ENCODE data around the gene WDR4.

WDR4 gene

DNA sequence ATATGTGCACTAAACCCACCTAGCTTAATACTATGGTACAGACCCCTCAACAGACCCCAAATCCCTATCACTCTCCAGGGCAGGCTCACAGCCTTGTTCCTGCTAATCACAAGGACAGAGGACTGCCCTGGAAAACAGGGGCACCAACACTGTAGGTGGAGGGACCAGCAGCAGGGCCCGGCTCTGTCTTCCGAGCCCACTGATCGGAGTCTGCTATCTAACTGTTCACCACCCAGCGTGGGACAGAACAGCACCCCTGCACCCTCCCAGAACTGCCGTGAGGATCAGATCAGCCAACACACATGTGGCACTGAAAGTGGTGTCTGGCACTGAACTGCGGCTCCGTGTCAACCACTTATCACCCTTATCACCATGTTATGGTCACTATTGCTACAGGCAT is 6.2 kb downstream of the WDR4 start:
- no peak for DNase-seq

DNA sequence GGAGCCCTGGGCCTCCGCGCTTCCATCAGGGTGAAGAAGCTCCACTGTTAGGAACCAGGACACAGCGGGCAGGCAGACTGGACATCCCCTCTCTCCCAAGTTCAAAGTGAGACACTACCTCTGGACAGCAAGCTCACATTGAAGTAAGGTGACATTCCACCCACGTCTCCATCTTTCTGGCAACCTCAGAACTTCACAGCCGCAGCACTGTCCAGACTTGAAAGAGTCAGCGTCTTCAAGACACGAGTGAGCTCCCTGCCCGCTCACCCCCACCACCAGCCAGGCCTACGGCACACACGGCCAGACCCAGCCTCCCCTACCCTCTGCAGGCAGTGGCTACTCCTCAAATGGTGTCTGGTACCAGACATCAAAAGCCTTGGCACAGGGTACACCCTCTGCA is 11.1 kb downstream of the WDR4 start:
- no peak for DNase-seq

DNA sequence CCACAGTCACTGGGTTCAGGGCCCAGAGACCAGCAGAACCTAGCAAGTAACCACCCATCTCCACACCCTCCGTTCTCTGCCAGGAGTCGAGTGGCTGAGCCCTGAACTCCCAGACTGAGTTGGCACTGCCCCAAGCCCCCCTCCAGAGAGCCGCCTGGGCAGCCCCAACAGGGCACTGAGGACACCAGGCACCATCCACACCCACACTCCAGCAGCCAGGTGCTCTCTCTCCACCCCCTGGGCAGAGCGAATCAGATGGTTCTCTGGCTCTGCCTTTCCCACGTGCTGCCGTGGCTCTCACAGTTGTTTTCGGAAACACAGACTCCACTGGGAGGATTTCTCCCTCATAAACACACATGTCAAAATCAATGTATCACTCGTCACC is 13.6 kb downstream of the WDR4 start:
- DNase-seq, result no peak

DNA sequence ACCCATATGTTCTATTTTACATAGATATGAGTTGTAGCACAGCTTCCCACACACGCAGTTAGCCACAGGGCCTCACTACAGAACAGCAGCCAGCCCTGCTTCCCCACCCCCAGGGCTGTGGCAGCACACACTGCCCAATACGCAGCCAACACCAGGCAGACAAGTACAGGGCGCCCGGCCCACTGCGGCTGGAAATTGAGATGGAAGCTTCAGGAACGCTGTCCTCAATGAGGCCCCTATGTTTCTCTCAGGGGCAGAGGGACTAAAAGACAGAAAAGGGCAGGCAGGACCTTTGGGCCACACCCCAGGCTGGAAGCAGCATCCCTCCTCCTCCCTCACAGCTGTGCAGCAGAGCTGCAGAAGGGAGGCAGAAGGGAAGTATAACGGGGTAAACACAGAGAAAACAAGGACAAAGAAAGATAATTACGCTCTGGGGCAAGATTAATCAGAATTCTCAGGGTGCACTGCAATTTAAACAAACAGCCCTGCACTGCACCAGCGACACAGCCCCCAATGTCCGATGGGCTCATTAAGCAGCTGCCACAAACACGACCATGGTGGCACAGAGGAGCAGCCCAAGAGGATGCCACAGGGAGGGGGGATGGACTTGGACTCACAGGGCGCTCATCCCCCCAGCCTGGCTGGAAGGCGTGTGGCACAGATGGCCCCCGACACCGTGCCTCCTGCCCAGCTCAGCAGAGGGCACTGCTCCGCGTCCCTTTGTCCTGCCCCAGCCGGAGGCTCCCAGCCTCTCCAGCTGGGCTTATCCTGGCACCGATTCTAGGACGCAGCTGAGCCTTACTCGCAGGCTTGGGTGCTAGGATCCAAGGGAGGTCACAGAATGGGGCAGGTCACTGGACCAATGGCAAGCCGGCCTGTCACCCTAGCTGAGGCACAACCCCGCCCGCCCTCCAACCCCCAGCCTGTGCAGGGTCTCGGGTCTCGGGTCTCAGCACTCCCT is 14.2 kb downstream of the WDR4 start:
- no peak for DNase-seq

DNA sequence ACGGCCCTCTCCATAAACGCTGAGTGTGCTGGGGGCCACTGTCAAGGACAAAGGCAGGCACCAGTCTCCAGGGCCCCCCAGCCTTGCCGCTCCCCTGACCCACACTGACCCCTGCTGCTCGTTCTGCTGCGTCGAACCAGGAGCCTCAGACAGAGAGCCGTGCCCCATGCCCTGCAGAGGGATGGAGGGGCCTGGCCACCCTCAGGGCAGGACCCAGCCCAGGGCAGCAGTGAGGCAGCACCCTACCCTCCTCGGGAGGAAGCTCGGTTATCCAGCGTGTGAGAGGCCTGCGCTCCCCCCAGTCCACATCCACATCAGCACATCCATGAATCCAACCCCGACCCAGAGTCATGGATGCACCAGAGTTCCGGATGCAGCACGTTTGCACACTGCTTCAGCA is 15.1 kb downstream of the WDR4 start:
- no peak for DNase-seq

DNA sequence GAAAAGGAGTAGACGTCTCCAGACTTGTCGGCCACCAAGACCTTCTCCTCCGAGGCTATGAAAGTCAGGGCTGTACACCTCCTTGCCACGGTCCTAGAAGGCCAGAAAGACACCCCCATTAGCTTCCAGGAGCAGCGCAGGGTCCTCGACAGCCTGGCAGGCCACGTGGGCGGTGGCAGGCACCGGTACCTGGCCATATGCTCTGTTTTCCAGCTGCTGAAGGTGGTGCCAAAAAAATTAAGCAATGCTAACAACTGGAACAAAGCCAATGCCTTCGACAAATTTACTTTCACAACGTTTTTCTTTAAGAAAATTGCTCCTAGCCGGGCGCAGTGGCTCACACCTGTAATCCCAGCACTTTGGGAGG is 15.9 kb downstream of the WDR4 start:
- no peak for DNase-seq

DNA sequence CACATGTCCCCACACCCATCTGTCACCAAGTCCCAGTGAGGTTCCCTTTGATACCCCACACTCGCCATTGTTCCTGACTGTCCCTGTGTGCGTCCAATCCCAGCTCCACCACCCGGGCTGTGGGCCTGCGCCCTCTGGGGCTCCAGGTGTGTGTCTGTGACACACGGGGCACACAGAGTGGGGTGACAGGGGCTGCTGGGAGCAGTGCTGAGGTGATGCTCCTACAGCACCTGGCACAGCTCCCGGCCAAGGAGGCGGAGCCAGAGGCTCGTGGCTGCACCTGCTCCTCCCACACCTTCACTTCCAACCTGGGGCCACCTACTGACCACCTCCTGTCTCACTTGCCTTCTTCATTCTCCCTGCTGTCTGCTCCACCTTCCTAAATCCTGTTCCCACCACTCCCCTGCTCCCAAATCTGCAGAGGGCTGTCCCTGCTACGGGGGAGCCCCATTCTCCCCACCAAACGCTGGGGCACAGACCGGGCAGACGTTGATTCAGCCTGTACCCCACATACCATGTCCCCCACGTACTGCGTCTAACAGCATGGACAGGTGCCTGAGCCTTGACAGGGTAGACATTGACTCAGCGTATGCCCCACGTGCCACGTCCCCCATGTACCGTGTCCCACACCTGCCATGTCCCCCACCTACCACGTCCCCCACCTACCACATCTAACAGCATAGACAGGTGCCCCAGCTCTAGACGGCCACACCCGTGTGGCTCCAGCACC is 16.4 kb downstream of the WDR4 start:
- no peak for DNase-seq

DNA sequence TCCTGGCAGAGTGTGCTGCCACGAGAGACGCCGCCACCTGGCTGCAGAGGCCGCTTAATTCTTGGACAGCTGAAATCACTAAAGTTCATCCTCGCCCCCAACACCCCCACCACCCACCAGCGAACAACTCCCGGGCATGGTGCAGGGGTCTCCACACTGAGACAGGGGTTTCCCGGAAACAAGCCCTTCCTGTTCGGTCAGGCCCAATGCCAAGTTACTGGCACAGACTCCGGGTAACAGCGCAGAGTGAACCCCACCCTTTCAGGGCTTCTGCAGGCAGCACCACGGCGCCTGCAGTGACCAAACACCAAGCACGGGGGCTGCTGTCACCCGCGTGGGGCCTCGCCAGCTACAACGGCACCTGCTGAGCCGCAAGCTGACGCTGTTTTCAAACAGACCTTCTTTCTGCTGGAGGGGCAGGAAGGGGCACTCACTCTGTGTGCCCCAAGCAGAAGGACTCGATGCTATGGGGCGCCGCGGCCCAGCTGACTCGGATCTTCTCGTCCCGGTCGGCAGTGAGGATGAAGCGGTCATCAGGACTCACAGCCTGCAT is 17.4 kb downstream of the WDR4 start:
- no peak for DNase-seq

DNA sequence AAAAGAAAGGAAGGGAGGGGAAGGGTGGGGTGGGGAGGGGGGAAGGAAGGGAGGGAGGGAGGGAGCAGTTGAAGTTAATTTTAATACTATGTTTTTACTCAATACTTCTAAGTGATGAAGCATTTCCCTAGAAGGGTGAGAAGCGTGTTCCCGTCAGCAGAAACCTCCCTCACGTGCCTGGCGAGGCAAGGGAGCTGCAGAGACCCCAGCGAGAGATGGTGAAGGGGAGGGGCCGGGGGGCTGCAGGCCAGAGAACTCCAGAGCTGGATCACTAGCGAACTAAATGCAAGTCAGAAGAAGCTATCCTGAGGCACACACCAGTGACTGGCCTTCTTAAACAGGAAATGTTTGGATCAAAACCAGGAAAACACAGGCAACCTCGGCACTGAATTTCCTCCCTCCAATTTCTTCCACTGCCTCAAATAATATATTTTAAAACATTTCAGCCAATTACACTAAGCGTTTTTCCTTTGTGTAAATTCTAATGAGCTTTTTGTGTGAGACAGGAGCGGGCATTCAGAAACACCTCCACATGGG is 18.0 kb downstream of the WDR4 start:
- no peak for DNase-seq

DNA sequence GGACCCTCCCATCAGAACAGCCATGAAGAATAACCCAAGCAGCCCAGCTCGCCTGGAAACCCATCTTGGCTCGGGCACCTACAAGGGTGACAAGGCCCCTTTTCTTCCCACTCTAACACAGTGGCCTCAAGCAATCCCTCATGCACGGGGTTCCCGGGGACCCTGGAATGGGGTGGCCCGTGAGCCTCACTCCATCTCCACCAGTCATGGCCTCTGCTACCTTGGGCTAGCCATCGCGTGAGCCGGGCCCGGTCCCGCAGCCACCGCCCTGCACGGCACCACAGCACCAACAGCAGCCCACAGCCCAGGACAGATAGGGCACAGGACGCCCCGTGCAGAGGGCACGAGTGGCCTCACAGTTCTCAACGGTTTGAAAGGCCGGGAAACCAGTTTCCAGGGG is 19.0 kb downstream of the WDR4 start:
- DNase-seq, result no peak

DNA sequence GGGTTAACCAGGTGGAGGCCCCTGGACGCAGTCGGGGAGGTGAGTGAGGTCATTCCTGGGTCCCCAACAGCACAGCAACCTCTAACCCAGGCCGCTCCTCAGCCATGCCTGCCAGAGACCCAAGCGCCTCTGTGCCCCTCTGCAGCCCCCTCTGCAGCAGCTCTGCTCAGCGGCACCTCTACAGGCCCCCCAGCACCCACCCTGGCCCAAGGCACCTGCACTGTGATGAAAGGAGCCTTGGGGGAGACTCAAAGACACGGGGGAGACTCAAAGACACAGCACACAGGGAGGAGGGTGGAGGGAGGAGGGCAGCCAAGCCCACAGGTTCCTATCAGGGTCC is 19.5 kb downstream of the WDR4 start:
- DNase-seq, result no peak

DNA sequence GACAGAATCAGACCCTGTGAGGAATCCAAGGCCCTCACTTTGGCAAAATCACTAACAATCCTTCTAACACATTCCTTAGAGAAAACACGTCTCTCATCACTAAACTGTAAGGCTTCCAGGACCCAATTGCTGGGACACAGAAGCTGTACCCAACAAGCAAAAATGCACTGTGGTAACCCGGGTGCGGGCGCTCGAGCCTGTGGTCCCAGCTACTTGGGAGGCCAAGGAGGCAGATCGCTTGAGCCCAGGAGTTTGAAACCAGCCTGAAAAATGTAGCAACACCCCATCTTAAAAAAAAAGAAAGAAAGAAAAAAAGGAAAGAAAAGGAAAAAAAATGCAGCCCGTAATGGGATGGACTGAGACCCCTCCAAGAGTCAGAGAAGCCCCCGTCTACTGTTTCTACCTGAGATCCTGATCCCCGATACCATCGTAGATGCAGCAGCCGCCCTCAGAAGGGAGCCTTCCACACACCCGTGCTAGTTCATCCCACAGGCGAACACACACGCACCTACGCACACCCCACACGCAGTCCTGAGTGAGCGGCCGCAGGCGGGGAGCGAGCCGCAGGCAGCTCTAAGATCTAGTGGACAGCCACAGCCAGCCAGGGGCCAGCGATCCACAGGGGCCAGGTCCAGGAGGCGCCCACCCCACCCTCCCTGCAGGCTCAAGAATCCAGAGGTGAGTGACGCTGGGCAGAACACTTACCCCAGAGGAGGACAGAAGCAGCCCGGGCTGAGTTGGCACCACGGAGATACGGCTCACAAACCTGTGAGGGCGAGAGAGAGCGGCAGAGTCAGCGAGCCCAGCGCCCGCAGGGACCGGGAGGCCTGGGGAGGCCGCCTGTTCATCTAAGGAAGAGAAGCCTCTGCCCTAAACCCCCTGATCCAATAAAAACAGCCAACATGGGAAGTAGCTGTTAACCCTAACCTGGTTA is 20.1 kb downstream of the WDR4 start:
- DNase-seq, result no peak

DNA sequence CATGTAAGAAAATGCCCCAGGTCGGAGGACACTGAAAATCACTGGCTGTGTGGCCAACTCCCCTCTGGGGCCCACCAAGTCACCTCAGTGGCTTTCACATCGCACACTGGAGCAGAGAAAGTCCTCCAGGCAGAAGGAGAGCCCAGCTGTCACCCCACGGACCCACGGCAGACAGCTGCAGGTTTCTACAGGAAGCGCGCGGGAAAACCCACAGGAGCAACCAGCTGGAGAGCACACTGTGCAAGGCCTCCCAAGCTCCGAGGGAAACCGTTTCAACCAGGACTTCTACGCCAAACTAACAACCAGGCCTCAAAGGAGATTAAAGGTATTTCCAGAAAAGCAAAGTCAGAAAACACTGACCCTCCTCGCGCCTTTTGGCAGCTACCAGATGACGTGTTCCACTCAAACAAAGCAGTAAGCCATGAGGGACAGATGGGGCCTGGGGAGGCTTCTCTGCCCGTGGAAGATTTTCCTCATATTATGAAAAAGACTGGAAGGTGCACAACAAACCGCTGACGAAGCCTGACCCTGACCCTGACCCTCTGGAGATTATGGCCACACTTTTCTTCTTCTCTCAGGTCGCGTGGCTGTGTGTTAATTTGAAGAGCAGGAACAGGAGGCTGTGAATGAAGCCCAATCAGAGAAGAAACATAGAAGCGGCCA is 21.0 kb downstream of the WDR4 start:
- no peak for DNase-seq

DNA sequence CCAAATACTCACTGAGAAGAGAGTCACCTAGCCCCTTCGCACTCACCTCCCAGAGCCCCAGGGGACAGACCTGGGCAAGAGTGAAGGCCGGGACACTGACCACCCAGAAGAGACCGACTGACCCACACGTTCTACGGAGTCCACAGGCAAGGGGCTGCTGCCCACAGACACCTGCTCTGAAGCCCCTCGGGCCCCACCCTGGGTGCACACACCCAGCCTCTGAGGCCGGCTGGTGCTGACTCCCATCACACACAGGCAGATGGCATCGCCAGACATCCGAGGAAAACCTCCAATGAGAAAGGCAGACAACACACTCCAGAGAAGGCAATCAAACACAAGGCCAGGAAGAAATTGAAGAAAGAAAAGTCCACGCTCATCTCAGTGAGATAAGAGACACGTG is 22.1 kb downstream of the WDR4 start:
- DNase-seq, result no peak

DNA sequence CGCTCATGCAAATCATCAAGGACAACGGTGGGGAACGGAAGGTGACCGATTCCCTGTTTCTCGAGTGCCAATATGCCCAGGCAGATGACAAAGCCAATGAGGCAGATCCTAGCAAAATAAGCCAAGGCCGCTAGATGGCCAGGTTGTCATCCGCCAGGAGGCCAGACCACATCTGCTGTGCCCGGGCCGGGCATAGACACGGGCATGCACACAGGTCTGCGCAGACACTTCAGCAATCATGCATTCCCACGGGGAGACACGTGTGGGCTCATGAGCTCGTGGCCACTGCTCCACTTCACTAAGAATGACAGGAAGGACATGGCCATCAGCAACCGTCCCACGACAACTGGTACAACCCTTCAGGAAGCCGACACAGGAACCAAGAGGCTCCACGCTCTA is 23.4 kb downstream of the WDR4 start:
- no peak for DNase-seq

DNA sequence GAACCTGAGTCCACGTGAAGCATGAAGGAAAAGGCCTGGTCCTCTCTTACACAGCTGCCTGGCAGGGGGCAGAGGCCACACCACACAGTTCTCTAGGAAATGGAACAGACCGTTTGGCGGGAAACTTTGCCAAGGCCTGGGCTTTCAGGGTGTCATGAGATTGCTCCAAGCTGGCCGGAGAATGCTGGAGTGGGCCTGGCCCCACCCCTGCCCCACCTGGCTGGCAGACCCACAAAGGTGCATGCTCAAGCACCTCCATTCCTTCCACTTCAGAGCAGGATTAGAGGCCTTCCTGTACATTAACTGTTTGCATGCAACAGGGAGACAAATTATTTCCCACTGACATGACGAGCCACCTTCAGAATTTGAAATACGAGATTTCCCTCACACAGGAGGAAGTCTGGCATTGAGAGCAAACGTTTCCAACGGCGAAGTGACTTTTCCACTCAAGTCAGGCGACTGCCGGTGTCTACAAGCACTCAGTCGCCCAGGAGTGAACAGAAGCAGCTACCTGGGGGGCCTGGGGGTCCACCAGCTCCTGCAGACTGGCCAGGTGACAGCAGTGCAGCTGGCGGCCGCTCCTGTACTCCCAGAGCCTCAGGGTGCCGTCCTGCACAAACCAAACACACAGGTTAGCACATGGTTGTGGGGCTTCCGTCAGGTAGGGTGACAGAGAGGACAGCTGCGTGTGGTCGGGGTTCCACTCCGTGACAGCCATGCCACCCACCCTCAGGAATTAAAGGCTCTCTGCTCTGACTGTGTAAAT is 24.0 kb downstream of the WDR4 start:
- no peak for DNase-seq

DNA sequence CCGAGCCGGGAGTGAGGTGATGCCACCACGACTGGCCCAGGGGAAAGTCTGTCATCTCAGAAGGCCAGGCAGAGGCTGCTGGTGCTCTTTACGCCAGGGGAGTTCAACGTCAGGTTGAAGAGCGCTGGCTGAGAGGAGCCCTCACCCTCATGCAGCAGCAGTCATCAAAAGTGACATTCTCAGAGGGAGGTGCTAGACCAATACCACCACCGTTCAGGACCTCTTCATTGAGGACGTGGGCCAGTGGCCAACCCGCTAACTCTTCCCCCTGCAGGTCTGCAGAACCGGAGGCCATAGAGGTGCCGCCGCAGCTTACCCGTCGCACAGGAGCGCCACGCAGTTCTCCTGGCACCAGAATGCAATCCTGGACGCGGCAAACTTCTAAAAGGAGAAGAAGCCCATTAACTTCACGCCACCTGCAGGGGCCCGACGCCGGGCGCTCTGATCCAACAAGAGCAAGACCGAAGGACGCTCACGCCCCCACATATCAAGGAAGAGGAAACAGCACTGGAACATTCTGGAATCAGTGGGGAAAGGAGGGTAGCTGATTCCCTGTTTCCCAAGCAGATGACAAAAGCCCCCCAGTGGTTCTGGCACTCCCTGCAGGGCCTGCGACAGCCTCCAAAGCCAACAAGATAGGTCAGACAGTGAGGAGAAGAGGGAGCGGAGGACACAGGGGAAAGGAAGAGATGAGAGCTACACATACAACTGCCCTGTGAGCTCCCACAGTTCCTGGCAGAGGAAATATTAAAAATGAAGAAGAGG is 24.9 kb downstream of the WDR4 start:
- DNase-seq, result no peak

DNA sequence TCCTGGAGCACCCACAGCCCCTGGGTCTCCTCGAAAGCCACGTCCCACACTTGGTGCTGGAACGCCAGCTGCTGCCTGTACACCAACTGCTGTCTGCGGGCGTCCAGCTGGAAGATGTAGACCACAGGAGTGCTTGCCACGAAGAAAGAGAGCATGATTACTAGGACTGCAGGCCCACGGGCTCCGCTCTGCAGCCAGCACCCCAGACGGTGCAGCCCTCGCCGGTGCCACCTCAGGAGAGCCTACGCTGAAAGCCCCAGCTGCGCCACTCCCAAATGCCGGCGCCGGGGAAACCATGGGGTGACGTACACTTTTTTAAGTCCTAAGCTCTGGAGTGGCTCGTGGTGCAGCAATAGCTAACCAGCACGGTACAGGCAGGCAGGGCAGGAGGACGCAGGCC is 25.7 kb downstream of the WDR4 start:
- DNase-seq, result no peak

DNA sequence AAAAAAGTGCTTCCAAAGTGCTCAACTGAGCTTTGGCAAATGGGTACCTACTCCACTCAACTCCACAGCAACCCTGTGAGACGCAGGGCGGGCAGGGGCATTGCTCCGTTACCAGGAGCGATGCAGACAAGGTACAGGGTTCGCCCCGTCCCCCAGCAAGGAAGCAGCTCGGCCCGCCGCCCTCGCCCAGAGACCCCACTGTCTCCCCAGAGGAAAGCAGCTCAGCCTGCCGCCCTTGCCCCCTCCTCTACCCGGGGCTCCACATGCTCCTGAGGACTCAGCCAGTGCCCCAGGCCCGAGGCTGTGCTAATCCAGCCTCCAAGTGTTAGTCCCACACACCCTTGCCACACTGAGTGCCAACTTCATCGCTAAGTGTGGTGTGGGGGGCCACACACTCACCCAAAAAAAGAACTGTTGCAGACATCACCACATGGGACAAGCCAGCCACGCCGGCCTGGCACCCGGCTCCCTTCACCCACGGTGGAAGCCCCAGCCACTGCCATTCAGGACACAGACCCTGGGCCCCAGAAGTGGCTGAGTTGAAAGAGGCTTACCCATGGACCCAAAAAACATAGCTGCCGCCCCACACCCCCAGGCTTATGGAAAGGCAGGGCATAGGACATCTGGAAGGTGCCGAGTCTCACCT is 26.3 kb downstream of the WDR4 start:
- DNase-seq, result no peak

Data from CD4-positive, alpha-beta T cell treated with Interleukin-17A for 1 hour (primary cell).